Stimulated activated CD4-positive, alpha-beta T cell treated with anti-CD3 and anti-CD28 coated beads, Interleukin-1b, Interleukin-23, amount 100 ng/mL, for 1 hour (primary cell): ENCODE data around the gene CFAP20.
"Not testable (repeated sequence)": the region's sequence is repeated elsewhere in the genome, so short reads cannot be mapped to it uniquely, and the experiment has no call there.

Source experiments
- DNase-seq, 2 donors: peaks; one replicate each; pipeline ENCODE4 v3.0.0-alpha.2; 2020; ENCODE audit warnings: low read depth in 2 of 2

The CFAP20 gene

DNA sequence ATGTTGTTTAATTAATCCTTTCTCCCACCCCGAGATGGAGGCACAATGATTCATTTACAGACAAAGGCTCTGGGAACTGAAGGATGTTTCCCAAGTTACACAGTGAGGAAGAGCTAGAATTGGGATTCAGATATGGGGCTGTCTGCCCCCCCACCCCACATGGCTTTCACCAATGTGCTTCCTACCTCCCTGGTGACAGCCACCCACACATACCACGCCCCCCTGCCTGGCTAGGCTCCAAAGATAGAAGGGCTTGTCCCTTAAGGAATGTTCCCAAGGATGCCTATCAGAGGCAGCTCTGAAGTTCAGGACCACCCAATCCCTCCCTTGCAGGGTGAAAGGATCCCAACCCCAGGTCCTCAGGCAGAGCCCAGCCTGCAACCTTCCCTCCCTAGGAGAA, 32.9 kb downstream of the CFAP20 start:
- DNase-seq, result no peak

GRCh38 chr16:58095575-58095960, 33.6 kb downstream of the CFAP20 start:
- not testable (repeated sequence) for DNase-seq

GRCh38 chr16:58094791-58095574, 34.2 kb downstream of the CFAP20 start:
- DNase-seq, result no peak

DNA sequence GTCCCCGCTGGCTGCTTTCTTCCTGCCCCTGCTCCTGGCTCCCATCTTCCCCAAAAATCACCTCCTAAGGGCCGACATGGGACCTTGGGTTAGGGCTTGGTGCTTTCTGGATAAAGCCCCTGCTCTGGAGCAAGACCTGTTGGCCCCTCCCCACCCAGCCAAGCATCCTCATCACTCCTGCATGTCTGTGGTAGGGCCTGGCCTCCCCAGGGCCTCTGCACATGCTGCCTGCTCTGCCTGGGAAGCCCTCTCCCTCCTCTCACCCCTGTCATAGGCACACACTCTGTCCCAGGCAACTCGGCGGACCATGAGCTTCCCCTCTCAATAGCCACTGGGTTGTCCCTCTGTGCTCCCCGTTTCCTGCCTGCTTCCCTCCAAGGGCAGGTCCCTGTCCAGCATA, 35.2 kb downstream of the CFAP20 start:
- no peak for DNase-seq

DNA sequence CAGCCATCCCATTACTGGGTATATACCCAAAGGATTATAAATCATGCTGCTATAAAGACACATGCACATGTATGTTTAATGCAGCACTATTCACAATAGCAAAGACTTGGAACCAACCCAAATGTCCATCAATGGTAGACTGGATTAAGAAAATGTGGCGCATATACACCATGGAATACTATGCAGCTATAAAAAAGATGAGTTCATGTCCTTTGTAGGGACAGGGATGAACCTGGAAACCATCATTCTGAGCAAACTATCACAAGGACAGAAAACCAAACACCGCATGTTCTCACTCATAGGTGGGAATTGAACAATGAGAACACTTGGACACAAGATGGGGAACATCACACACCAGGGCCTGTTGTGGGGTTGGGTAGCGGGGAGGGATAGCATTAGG, 38.8 kb downstream of the CFAP20 start:
- not testable (repeated sequence) for DNase-seq

DNA sequence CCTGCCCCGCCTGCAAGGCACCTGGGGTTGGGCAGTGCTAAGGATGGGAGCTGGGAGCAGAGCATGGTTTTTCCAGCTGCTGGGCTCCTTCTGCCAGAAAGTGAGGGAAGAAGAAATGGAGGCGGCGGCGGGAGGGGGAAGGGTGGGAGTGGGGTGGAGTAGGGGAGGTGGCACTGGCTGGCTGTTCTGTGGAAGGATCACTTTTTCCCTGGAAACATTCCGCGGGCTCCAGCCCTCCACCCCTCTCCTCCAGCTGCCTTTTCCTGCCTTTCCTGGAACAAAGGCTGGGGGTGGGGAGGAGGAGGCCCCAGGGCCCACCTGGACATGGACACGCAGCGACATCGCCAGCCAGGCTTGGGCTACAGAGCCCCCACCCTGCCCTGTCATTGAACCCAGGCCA, 41.1 kb downstream of the CFAP20 start:
- no peak for DNase-seq

DNA sequence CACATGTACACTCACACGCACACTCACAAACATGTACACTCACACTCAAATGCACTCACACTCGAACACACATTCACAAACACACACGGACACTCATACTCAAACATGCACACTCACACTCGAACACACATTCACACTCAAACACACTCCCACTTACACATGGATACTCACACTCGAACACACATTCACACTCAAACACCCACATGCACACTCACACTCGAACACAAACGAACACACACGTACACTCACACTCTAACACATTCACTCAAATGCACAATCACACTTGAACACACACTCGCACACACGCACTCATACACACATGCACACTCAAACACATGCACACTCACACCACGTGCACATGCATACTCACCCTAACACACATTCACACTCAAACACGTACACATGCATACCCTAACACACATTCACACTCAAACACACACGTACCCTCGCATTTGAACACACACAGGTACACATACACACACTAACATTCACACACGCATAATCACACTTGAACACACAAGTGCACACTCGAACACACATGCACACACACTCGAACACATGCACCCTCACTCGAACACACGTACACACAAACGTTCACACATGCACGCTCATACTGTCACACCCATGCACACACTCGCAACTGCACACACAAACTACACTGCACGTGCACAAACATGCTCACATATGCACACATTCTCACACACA, 41.8 kb downstream of the CFAP20 start:
- DNase-seq, result no peak

DNA sequence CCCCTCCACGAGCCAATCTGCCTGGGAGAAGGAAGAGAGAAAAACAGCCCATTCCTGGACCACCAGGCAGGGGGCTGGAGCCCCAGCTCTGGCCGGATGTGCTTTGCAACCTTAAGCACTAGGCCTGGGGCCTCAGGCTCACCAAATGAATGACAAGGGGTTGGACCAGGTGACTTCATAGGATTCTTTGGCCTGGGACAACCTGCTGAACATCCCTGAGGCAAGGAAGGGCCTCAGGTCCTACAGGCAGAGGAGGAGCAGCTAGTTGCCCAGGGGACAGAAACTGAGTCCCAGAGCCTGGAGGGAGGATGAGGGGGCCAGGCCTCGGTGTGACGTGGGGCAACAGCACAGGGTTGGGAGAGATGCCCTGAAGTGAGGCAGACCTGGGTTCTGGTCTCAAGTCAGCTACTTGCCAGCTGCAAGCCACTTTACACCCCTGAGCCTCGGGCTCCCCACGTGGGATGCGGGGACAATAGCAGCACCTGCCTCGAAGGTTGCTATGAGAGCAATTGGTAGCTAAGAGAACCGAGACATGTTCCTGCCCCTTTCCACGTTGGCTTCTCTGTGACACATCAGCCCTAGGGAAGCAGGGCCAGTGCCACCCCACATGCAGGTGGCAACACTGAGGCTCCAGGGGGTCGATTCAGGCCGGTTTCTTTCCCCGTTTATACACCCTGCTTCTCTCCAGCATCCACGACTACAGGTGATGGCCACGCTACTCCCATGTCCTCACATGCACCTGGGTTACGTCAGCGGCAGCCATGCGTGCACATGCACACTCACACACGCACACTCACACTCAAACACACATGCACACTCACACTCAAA, 42.6 kb downstream of the CFAP20 start:
- DNase-seq, result no peak

DNA sequence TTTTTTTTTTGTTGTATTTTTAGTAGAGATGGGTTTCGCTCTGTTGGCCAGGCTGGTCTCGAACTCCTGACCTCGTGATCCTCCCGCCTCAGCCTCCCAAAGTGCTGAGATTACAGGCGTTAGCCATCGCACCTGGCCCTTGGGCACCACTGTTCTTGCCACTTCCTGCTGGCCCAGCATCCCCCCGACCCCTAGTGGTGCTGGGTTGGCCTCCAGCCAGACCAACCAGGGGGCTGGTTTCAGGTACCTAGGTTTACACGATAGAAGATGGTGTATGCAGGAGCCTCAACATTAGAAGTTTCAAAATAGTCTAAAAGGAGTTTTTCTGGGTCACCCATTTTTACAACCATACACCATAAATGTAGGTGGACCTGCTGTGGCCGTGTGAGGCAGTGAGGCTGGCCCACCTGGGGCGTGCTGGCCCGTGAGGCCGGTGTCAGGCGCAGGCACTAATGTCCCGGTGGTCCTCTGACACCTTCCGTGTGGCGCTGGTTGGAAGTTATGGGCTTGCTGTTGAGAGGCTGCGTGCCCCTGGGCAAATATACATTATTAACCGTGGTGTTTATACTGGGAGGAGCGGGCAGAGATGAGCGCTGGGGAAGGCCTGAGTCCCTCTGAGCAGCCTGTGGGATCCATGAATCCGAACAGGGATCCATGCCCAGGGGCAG, 43.5 kb downstream of the CFAP20 start:
- no peak for DNase-seq

DNA sequence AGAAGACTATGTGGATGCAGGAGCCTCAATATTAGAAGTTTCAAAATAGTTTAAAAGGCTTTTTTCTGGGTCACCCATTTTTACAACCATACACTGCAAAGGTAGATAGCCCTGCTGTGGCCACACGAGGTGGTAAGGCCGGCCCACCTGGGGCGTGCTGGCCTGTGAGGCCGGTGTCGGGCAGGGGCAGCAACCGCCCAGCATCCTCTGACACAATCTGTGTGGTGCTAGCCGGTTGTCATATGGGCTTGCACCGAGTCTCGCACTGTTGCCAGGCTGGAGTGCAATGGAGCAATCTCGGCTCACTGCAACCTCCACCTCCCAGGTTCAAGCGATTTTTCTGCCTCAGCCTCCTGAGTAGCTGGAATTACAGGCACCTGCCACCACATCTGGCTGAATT, 44.0 kb downstream of the CFAP20 start:
- DNase-seq, result no peak

DNA sequence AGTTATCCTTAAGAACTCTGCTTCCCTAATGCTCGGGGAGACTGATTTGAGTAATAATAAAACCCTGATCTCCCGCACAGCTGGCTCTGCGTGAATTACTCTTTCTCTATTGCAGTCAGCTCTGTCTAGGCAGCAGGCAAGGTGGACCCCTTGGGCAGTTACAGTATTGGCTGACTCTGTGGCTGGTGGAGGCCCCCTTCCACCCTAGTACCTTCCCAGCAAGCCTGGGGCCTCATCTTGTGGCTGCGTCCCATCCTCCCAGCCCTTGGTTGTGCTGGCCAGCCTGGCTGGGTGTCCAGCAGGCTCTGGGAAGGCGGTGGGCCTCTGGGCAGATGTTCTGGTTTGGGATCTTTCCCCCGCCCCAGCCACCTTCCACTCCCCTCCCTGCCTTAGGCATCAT, 44.5 kb downstream of the CFAP20 start:
- no peak for DNase-seq

DNA sequence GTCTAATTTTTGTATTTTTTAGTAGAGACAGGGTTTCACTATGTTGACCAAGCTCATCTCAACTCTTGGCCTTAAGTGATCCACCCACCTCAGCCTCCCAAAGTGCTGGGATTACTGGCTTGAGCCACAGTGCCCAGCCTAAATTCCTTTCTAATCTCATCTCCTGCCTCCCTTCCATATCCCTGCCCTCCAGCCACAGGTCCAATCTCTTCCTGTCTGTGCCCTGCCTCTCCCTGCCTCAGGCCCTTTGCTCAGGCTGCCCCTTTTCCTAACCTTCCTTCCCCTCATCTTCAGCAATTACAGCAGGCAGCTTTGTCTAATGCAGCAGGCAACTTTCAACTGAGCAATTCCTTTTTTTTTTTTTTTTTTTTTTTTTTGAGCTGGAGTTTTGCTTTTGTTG, 46.8 kb downstream of the CFAP20 start:
- no peak for DNase-seq

GRCh38 chr16:58080657-58081056, 48.5 kb downstream of the CFAP20 start:
- not testable (repeated sequence) for DNase-seq

GRCh38 chr16:58077796-58078195, 51.4 kb downstream of the CFAP20 start:
- DNase-seq, result no peak

GRCh38 chr16:58076514-58076913, 52.7 kb downstream of the CFAP20 start:
- no peak for DNase-seq

- no peak for DNase-seq
Observed at GRCh38 chr16:58074657-58075056, 54.5 kb downstream of the CFAP20 start.

- not testable (repeated sequence) for DNase-seq
Observed at GRCh38 chr16:58073086-58073485, 56.1 kb downstream of the CFAP20 start.

DNA sequence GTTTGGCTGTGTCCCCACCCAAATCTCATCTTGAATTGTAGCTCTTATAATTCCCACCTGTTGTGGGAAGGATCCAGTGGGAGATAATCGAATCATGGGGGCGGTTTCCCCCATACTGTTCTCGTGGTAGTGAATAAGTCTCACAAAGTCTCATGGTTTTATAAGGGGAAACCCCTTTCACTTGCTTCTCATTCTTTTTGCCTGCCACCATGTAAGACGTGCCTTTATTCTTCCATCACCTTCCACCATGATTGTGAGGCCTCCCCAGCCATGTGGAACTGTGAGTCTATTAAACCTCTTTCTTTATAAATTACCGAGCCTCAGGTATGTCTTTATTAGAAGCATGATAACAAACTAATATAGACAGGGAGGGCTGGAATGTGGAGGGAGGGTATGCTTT, 57.0 kb downstream of the CFAP20 start:
- DNase-seq, result not testable (repeated sequence)

- no peak for DNase-seq
Observed at GRCh38 chr16:58070585-58070984, 58.6 kb downstream of the CFAP20 start.
